HG03571 (cell line): ENCODE measurements around the gene ZBTB7C.

Experiments used
- ATAC-seq: cut with Tn5 transposase; IDR thresholded peaks from one replicate; pipeline ENCODE4 v1.9.1; 2021; ENCODE audit not compliant: unreplicated experiment

Gene ZBTB7C

GRCh38 chr18:48046843-48047242, 362.3 kb downstream of the ZBTB7C start:
- no peak for ATAC-seq

GRCh38 chr18:48045744-48046143, 363.4 kb downstream of the ZBTB7C start:
- ATAC-seq, result no peak

- ATAC-seq, result no peak
These were observed 364.2 kb downstream of the ZBTB7C start for GRCh38 chr18:48044944-48045343.

GRCh38 chr18:48043166-48043565, 366.0 kb downstream of the ZBTB7C start:
- ATAC-seq, result no peak

GRCh38 chr18:48042431-48042830, 366.8 kb downstream of the ZBTB7C start:
- ATAC-seq, result no peak

- ATAC-seq, result no peak
These were observed 368.6 kb downstream of the ZBTB7C start for GRCh38 chr18:48040457-48041110.

GRCh38 chr18:48039769-48040215, 369.4 kb downstream of the ZBTB7C start:
- no peak for ATAC-seq

- ATAC-seq, result no peak
These were observed 370.5 kb downstream of the ZBTB7C start for GRCh38 chr18:48038636-48039035.

- ATAC-seq, result no peak
These were observed 371.5 kb downstream of the ZBTB7C start for GRCh38 chr18:48037481-48038271.

GRCh38 chr18:48036641-48037421, 372.4 kb downstream of the ZBTB7C start:
- ATAC-seq, result no peak

GRCh38 chr18:48036226-48036625, 373.0 kb downstream of the ZBTB7C start:
- no peak for ATAC-seq

GRCh38 chr18:48035556-48035860, 373.7 kb downstream of the ZBTB7C start:
- no peak for ATAC-seq

- ATAC-seq, result no peak
These were observed 374.3 kb downstream of the ZBTB7C start for GRCh38 chr18:48034651-48035555.

- ATAC-seq, result no peak
These were observed 375.2 kb downstream of the ZBTB7C start for GRCh38 chr18:48033790-48034650.

- no peak for ATAC-seq
These were observed 376.1 kb downstream of the ZBTB7C start for GRCh38 chr18:48032876-48033789.

- ATAC-seq, result no peak
These were observed 377.5 kb downstream of the ZBTB7C start for GRCh38 chr18:48031641-48032040.

GRCh38 chr18:48030616-48031480, 378.3 kb downstream of the ZBTB7C start:
- ATAC-seq, result no peak
